Ammon's horn (tissue), 1 donor: ENCODE data around the gene E4F1.
A peak's percentile ranks its signal among the peaks of the same experiment; 100 is the strongest.
"Not testable (repeated sequence)": the region's sequence is repeated elsewhere in the genome, so short reads cannot be mapped to it uniquely, and the experiment has no call there.

ENCODE experiments used
- DNase-seq: peaks from one replicate; pipeline ENCODE4 v3.0.0-alpha.2; 2016; ENCODE audit warnings: low spot score

E4F1 gene

DNA sequence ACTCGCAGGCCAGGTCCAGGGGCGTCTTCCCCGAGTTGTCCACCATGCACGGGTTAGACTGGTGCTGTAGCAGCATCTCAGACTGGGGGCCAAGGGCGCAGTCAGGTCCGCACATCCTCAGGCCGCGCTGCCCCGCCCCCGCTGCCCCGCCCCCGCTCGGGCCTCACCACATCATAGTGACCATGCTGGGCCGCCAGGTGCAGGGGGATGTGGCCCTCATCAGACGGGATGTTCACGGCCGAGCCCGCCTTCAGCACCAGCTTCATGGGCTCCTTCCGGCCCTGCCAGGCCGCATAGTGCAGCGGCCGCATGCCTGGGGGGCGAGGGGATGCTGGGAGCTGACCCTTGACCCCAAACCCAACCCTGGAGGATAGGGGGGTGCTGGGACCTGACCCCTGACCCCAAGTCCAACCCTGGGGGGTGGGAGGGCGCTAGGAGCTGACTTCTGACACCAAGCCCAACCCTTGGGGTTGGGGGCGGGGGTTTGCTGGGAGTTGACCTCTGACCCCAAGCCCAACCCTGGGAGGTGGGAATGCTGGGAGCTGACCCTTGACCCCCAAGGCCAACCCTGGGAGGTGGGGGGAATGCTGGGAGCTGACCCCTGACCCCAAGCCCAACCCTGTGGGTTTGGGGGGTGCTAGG is 34.0 kb upstream of the E4F1 start:
- no peak for DNase-seq

DNA sequence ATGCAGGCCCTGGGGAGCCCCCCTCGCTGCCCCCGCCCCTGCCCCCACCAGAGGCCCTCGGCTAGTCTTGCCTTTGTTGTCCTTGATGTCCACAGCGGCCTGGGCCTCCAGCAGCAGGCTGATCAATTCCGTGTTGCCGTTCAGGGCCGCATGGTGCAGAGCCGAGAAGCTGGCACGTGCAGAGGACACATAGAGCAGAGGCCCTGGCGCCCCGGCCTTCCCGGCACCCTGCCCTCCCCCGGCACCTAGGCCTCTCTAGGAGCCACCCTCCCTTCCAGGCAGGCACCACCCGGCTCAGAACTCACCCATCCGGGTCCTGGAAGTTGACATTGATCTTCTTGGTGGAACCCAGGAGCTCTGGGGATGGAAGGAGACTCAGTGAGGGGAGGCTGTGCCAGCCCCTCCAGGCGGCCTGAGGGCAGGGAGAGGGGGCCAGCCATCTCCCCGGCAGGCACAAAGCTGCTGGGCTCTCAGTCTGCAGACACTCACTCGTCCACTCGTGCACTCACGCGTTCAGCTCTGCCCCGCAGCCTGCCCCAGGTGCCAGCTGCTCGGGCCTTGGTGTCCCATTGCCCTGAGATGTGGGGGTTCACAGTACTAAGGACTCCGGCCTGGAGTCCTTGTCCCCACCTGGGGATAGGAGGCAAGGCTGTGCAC is 33.3 kb upstream of the E4F1 start:
- DNase-seq = no peak

DNA sequence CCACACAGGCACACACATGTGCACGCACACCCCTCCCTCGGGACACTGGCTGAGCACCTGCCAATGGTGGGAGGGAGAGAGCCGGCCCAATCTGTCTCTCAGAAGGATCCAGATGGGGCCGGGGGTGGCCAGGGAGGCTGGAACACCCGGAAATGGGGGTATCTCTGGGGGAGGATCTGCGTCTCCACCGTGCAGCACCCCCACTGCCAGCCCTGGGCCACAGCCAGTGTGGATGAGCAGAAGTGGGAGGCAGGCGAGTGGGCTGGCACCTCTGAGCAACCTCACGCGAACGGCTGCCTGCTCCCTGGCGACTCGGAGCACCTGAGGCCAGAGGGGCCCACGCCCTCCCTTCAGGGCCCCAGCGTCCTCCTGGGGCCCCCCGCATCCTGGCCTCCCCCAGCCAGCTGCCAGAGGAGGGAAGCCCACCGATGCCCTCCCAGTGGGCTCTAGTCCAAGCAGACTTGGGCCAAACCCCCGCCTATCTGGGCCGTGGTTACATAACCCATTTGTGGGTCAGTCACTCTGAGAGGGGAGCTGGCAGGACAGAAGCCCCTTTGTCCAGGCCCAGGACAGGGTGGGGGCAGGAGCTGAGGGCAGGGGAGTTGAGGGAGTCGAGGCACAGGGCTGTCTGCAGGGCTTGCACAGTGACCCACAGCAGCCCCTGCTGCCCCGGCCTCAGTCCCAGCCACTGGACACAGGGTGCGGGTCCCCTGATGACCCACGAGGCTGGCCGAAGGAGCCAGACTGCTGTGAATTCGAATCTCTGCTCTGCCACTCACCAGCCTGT is 32.5 kb upstream of the E4F1 start:
- DNase-seq = peak; percentile 75

DNA sequence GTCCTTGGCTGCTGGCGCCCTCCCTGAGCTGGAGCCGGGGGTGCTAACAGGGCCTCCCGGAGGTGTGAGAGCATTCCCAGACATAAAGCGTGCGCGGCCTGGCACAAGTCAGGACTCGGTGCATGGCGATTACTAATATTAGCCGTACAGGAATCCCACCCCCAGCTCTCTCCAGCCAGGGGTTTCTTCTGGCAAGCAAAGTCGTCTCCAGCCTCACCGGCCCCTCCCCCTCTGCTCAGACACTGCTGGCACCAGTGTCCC is 32.0 kb upstream of the E4F1 start:
- no peak for DNase-seq

DNA sequence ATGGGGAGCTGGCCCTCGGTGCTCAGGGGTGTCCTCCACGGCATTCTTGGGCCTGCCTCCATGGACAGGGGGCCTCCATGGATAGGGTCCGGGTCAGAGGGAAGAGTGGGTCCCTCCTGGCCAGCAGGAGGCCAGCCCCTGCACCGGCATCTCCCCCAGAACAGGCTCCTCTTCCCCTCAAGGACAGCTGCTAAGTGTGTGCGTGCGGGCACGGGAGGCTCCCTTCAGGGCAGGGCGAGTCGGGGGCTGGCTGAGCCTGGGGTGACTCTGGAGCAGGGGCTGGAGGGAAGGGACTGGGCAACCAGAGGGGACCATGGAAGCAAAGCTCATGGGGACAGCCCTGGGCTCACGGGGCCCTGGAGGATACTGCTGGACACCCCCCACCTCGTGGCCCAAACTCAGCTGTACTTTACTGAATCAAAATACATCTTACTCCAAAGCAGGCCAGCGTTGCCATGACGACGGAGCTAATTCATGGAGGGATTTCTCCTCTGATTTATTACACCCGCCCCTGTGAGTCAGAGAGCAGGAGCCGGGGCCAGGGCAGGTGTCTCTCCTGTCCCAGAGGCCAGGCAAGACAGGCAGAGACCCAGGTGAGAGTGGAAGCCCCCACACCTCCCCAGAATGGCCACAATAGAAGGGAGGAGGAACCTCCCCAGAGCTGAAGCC is 29.1 kb upstream of the E4F1 start:
- no peak for DNase-seq

DNA sequence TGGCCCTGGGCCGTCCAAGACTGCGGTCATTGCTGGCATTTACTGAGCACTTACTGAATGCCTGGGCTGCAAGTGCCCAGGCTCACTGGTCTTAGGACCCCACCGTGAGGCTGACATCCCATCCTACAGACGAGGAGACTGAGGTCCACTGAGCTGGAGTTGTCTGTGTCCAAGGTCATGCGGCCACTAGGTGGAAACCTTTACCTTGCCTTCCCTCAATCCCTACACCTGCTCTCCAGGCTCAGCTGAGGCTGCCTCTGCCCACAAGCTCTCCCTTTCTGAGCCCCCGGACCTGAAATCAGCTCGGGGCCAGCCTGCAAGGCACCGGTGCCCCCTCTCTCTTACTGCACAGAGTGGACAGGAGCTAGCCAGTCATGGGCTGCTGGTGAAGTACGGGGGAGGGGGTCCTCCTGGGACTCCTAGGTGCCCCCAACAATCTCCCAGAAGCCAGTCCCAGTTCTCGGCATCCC is 28.5 kb upstream of the E4F1 start:
- DNase-seq = no peak

DNA sequence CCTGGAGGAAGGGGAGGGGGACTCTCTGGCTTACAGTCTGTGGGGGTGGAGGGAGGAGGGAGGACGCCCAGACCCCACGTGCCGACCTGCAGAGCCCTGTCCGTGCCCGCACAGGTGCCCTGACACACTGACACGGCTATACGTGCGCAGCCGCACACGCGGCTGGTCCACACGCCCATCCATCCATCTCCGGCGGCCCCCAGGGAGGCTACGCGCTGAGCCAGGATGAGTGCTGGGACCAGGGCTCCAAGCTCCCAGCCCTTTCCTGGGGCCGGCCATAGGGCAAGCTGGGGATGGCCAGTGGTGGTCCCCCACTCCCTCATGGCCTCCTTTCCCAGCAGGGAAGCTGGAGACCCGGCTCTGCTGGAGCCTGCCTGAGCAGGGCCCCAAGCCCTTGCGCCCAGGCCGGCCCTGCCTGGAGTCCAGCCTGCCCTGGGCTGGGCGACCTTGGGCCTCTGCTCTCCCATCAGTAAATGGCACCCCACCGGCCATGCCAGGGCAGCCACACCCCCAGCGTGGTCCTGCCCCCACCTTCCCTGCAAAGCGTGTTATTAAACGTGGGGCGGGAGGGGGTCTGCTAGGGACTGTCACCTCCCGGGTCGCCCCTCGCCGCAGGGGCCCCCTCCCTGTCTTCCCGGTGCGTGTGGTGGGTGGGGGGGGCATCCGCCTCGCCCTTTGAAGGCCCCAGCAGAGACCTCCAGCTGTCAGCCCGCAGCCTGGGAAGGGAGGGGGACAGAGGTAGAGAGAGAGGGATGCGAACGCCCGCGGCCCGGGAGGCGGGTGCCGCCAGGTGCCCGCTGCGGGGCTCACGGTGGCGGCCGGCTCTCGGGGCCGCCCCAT is 27.8 kb upstream of the E4F1 start:
- DNase-seq = no peak

DNA sequence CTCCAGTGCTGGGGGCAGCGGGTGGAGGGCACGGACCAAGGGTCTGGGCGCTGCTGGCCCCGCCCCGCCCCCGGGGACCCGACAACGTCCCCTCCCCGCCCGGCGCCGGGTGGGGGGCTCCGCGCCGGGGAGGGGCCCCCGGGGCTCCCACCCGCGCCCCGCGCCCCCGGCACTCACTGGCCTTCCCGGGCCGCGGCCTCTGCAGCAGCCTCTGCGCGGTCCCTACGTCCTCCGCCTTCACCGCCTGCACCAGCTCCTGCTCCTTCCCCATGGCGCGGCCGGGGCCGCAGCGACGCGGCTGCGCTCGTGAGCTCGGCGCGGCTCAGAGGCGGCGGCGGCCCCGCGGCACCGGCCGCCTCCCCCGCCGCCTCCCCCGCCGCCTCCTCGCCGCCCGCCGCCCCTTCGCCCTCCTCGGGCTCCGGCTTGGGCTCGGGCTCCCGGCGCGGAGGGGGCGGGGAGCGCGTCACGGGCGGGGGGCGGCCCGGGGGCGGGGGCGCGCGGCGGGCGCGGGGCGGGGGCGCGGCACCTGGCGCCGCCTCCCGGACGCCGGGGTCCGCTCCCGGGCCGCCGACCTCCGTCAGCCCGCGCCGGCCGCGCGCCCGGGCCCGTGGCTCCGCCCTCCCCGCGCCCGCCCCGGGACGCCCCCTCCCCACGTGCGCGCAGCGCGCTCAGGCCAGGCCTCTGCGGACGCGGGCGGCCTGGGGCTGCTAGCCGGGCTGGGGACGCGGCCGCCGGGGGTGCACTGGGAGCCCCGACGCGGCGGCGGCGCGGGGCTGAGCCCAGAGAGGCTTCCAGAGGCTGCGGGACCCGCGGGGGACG is 27.0 kb upstream of the E4F1 start, which contains the start of gene CASKIN1:
Gene CASKIN1 (minus strand): TSS at position 444 of the 819 bp plus-strand sequence. CDS start 173 bp downstream, at position 271.
- no peak for DNase-seq

DNA sequence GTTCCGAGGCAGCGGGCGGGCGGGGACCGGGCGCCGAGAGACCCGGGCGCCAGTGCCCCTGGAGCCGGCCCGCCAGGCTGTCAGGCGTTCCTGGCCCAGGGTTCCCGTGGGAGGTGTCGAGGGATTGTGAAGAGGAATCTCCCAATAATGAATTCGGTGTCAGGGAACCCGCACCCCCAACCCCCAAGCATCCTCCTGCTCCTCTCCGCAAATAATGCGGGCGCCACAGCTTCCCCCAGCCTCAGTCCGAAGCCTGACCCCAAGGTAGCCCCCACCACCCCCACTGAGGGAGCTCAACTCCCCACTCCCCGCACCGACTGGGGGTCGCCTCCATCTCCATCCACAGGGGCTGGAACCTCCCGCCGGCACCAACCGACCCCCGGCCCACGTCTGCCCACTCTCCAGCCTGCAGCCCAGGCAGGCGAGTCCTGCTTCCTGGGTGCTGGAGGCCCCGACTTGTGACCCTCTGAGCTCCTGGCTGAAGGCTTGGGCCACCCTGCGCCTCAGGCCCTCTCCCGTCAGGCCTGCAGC is 26.3 kb upstream of the E4F1 start:
- DNase-seq = no peak

DNA sequence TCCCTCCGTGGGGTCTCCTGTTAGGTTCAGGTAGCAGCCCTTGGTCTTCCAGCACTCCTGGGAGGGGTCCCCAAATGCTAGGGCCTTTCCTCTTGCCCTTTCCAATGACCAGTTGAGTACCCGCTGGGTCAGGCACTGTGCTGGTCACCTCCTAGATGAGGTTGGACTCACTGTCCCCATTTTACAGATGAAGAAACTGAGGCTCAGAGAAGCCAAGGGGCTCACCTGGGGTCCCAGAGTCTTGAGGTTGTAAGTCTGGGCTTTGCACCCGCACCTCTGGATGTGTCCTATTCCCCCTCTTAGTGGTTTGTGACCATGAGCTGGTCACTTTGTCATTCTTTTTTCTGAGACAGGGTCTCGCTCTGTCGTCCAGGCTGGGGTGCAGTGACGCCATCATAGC is 25.6 kb upstream of the E4F1 start:
- DNase-seq = no peak

DNA sequence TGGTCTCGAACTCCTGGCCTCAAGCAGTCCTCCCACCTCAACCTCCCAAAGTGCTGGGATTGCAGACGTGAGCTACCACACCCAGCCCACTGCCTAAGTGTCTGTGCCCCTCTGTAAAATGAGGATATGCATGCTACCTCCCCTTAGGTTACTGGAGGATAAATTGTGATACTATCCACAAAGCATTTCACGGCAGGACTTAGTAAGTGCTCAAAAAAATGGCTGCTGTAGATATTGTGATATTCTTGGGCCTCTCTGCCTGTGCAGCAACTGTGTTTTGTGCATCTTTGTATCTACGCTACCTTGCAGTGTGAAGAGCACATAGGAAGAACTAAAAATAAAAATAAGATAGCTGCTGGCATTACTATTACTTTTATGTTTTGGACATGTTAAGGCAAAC is 25.1 kb upstream of the E4F1 start:
- DNase-seq = no peak

DNA sequence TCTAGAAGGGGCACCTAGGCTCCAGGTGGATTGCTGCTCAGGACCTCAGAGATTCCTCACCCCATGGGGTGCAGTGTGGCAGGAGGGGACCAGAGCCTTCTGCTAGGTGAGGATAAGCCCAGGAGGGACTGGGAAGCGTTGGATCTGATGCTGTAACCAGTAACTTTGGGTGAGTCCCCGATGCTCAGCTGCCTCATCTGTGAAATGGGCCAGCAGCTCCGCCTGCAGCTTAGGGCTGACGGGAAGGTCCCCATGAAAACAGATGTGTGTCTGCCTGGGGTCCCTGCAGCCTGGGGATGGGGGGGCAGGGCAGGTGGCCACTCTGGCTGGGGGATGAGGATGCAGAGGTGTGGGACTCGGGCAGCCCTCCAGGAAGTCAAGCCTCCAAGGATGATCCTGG is 24.3 kb upstream of the E4F1 start:
- no peak for DNase-seq

DNA sequence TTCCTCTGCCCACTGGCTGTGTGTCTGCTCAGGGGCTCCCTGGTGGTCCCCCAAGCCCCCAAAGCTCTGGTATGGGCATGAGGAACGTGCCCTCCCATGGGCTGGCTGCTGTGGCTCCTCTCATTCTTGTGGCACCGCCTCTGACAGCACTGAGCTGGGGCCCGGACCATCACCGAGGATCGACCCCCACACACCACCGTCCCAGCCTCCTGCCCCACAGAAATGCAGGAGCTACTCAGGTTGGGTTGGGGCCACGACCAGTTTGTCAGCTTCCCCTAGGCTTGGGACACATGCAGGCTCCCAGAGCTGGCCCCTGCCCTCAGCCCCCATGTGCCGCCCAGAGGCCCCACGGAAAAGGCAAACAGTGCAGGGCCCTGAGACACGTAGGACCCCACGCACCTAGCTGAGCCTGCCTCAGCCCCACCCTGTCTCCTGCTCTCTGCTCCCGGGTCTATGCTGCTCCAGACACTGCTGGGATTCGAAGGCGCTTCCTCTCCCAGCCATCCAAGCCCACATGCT is 23.7 kb upstream of the E4F1 start:
- no peak for DNase-seq

DNA sequence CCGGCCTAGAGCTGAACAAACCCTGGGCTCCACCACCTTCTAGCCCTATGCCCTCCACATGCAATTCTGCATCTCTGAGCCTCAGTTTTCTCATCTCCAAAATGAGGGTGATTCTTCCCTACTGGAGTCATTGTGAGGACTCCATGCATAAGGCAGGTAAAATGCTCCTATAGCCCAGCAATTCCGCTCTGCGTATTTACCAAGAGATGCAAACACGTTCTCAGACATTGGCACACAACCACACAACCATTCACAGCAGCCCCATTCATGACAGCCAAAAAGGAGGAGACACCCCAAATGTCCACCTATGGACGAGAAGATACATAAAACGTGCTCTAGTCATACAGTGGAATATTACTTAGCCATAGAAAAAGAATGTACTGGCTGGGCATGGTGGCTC is 23.1 kb upstream of the E4F1 start:
- no peak for DNase-seq

DNA sequence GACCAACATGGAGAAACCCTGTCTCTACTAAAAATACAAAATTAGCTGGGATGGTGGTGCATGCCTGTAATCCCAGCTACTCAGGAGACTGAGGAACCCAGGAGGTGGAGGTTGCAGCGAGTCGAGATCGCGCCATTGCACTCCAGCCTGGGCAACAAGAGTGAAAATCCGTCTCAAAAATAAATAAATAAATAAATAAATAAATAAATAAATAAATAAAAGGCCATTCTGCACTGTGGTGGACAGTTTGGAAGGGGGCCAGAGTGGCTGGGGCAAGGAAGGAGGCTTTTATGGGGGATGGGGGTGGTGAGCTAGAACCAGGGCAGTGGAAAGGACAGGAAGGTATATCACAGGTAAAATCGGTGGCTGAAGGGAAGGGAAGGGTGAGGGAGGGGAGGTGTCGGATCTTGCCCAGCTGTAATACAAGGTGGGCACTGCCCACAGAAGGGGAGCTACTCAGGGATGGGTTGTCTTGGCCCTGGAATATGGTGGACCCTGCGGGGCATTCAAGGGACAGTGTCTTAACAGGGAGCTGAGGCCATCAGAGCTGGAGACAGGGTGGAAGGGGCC is 20.2 kb upstream of the E4F1 start:
- DNase-seq = not testable (repeated sequence)

DNA sequence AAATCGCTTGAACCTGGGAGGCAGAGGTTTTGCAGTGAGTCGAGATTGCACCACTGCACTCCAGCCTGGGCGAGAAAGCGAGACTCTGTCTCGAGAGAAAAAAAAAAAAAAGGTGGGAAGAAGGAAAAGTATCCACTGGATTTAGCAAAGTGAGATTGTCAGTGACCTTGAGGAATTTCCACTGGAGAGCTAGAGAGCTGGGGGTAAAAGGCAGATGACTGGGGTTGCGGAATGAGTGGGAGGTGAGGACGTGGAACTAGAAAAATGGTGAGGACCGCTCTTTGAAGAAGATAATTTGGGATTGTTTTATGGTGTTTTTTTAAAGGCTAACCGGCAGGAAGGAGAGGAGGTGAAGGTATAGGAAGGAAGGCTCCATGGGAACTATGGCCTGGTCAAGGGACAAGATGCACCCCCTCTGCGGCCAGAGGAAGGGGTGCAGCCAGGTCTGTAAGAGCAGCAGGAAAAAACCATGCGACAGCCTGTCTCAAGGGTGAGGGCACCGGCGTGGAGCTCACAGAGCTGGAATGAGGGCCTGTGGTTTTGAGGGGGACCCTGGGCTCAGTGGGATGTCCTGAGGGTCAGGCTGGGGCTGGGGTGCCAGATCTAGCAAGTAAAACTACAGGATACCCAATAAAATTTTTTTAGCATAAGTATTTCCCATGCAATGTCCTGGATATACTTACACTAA is 18.8 kb upstream of the E4F1 start:
- no peak for DNase-seq

DNA sequence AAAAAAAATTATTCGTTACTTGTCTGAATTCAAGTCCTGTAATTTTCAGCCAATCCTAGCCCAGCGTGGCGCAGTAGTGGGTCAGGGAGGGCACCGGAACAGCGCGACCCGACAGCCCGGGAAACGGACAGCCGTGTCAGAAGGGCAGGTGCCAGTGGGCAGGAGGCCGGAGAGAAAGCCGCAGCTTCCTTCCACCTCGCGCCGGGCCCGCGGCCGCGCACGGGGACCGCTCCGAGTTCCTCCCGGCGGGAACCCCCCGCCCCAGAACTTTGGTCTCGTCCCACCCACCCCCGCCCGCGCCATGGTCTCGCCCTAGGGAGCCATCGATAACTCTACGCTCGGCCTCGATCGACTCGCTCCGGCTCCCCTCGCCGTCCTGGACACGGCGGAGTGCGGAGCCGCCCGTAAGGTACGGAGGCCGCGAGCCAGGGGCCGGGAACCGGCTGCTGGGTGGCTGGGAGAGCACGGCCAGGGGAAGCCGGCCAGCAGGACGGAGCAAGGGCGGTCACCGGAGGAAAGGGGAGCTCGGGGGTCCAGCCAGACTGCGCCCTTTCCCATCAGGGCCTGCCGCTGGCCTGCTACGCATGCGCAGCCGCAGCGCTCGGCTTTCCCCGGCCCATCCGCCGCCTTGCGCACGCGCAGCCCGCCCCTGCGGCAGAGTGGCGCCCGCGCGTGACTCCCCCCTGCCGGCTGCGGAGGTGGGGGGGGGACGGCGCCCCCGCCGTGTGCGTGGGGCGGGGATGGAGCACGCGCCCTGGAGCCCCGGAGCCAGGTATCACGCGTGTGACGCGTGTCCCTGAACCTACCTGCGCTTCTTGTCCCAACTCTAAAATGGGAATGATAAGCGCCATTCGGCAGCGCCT is 18.1 kb upstream of the E4F1 start, which contains the start of gene MLST8:
Gene MLST8 (plus strand): TSS at position 351 of the 863 bp plus-strand sequence. CDS start 632 bp downstream, outside the sequence.
- peak; percentile 86 for DNase-seq

DNA sequence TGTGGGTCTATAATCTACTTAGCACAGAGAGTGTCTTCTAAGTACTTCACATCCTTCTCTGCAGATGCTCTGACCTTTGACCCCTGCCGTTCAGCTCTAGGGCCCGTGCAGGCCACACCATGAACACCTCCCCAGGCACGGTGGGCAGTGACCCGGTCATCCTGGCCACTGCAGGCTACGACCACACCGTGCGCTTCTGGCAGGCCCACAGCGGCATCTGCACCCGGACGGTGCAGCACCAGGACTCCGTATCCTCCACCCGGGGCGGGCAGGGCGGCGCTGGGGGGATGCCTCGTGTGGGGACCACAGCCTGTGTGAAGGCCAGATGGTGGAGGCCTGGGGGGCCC is 17.5 kb upstream of the E4F1 start:
- no peak for DNase-seq

DNA sequence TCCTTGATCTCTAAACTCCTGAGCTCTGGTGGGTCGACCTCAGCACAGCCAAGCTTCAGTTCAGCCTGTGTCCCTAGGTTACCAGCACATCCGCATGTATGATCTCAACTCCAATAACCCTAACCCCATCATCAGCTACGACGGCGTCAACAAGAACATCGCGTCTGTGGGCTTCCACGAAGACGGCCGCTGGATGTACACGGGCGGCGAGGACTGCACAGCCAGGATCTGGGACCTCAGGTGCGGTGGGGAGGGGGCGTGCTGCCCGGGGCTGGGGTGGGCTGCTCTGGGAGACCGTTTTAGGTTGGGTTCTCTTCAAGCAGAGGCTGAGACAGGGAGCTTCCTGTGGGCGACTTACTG is 17.0 kb upstream of the E4F1 start:
- no peak for DNase-seq
